ENCODE results near the gene GTF2IRD1. TPM values are rescaled to one million over a fixed set of nuclear protein-coding genes. Genes with fewer than 3 reads are reported as not detected.

The GTF2IRD1 gene
- total and polyA plus RNA-seq, 9 of the 15 experiments (the other 6 are each of a cell fraction or from before 2014, with no cell fraction given) = 9.1 to 30.2 (median 14.0) TPM

DNA sequence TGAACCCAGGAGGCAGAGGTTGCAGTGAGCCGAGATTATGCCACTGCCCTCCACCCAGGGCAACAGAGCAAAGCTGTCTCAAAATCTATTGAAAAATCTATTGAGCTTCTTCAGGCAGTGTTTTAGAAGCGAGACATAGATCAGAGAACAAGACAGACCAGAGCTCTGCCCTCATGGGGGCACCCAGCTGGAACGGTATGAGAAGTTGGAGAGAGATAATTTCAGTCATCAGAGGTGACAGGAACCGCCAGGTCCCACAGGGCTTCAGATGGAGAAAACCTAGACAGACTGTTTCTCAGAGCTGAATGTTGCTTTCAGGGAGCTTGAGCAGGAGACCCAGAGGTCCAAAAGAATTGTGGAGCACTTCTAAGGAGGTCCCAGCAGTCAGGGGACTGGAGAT, 14.2 kb upstream of the GTF2IRD1 start (continued):
- TF ChIP-seq MGA (IDR thresholded peaks at IDR 0.05) = no peak
- TF ChIP-seq ZNF398 (CRISPR knock-in tag; IDR thresholded peaks at IDR 0.05) = no peak
- TF ChIP-seq SOX6 (IDR thresholded peaks at IDR 0.05) = no peak
- no peak for TF ChIP-seq ZNF592 (IDR thresholded peaks at IDR 0.05)
- TF ChIP-seq LARP7 (IDR thresholded peaks at IDR 0.05) = no peak
